Measurements from ENCODE around the gene GRID1.

Gene GRID1

DNA sequence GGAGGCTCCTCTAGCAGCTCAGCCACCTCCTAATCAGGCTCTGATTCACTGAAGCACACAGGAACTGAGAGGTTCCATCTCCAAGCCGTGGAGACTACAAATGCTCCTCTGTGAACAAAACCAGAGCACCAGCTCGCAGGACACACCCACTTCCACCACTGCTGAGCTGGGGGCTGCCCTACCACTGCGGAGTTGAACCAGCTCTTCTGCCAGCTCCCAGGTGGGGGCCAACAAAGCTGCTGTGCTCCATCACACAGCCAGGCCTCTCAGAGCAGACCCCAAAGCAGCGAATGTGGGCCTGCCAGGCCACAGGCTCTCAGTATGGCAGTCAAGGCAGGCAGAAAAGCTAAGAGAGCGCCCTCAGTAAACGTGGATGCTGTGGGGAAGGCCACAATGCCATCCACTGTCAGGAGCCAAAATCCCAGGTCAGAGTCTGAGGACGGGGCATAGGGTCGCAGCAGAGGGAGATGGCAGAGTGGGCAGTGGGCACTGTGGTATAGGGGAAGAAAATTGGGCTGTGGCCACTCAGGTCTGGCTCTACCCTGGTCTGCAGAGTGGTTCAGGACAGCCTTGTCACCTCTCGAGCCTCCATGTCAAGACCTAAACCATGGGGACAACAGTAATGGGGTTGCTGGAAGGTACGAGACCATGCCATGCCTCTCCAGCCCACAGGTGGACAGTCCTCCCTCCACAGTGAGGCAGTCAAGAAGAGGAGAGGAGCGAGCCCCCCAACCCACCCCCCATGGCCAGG is 82.1 kb downstream of the GRID1 start:
- H3K4me1 Mint-ChIP-seq = no peaks in the 10 kb centered on the region
- H3K4me3 Mint-ChIP-seq = no peak overlapping the region
- TF ChIP-seq, protein P1, sequence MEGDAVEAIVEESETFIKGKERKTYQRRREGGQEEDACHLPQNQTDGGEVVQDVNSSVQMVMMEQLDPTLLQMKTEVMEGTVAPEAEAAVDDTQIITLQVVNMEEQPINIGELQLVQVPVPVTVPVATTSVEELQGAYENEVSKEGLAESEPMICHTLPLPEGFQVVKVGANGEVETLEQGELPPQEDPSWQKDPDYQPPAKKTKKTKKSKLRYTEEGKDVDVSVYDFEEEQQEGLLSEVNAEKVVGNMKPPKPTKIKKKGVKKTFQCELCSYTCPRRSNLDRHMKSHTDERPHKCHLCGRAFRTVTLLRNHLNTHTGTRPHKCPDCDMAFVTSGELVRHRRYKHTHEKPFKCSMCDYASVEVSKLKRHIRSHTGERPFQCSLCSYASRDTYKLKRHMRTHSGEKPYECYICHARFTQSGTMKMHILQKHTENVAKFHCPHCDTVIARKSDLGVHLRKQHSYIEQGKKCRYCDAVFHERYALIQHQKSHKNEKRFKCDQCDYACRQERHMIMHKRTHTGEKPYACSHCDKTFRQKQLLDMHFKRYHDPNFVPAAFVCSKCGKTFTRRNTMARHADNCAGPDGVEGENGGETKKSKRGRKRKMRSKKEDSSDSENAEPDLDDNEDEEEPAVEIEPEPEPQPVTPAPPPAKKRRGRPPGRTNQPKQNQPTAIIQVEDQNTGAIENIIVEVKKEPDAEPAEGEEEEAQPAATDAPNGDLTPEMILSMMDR (IDR thresholded peaks at IDR 0.05) = no peak
- H3K9me3 Mint-ChIP-seq = peaks cover 13% of the 10 kb centered on the region
- no peak for DNase-seq
- H3K27me3 Mint-ChIP-seq (ENCODE audit: low read depth, poor library complexity) = peaks cover 20% of the 10 kb centered on the region
- H3K36me3 Mint-ChIP-seq (ENCODE audit: low read depth) = no peaks in the 10 kb centered on the region
- no peak overlapping the region for H3K27ac Mint-ChIP-seq

DNA sequence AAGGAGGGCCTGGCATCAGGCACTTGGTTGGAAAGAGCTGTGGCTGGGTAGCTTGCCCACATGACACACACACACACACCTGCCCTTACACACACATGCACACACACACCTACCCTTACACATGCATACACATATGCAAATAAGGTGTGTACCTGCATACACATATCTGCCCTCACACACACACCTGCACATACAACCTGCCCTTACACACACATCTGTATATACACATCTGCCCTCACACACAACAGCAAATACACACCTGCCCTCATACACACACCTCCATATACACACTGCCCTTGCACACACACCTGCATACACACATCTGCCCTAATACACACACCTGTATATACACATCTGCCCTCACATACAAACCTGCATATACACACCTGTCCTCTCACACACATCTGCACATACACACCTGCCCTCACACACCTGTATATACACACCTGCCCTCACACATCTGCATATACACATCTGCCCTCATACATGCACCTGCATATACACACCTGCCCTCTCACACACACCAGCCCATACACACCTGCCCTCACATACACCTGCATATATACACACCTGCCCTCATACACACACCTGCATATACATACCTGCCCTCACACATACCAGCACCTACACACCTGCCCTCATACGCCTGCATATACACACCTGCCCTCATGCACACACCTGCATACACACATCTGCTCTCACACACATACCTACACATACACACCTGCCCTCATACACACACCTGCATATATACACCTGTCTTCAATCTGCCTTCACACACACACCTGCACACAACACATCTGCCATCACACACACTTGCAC is 82.9 kb downstream of the GRID1 start:
- Mint-ChIP-seq H3K27me3 (ENCODE audit: low read depth, poor library complexity) (peaks cover 18% of the 10 kb centered on the region), H3K4me1 (no peaks in the 10 kb centered on the region), H3K36me3 (ENCODE audit: low read depth) (no peaks in the 10 kb centered on the region), H3K9me3 (peaks cover 20% of the 10 kb centered on the region), H3K27ac (no peak overlapping the region), H3K4me3 (no peak overlapping the region)
- TF ChIP-seq, protein P1 (IDR thresholded peaks at IDR 0.05) = no peak
- DNase-seq = no peak

- H3K27me3 Mint-ChIP-seq (ENCODE audit: low read depth, poor library complexity) = peaks cover 22% of the 10 kb centered on the region
- TF ChIP-seq, protein P1 (IDR thresholded peaks at IDR 0.05) = no peak
- no peaks in the 10 kb centered on the region for H3K36me3 Mint-ChIP-seq (ENCODE audit: low read depth)
- DNase-seq = no peak
- H3K9me3 Mint-ChIP-seq = peaks cover 28% of the 10 kb centered on the region
- no peak overlapping the region for H3K27ac Mint-ChIP-seq
- H3K4me3 Mint-ChIP-seq = no peak overlapping the region
- H3K4me1 Mint-ChIP-seq = no peaks in the 10 kb centered on the region
These were observed 83.7 kb downstream of the GRID1 start for GRCh38 chr10:86282664-86283465.

- H3K4me3 Mint-ChIP-seq = no peak overlapping the region
- peaks cover 39% of the 10 kb centered on the region for H3K9me3 Mint-ChIP-seq
- no peaks in the 10 kb centered on the region for H3K4me1 Mint-ChIP-seq
- no peak overlapping the region for H3K27ac Mint-ChIP-seq
- DNase-seq = no peak
- peaks cover 22% of the 10 kb centered on the region for H3K27me3 Mint-ChIP-seq (ENCODE audit: low read depth, poor library complexity)
- no peaks in the 10 kb centered on the region for H3K36me3 Mint-ChIP-seq (ENCODE audit: low read depth)
- TF ChIP-seq, protein P1 (IDR thresholded peaks at IDR 0.05) = no peak
These were observed 85.2 kb downstream of the GRID1 start for GRCh38 chr10:86281396-86281795.

- H3K27ac Mint-ChIP-seq = no peak overlapping the region
- H3K4me1 Mint-ChIP-seq = peaks cover 10% of the 10 kb centered on the region
- H3K27me3 Mint-ChIP-seq (ENCODE audit: low read depth, poor library complexity) = peaks cover 8% of the 10 kb centered on the region
- TF ChIP-seq, protein P1 (IDR thresholded peaks at IDR 0.05) = no peak
- no peak for DNase-seq
- H3K9me3 Mint-ChIP-seq = peaks cover 23% of the 10 kb centered on the region
- H3K4me3 Mint-ChIP-seq = no peak overlapping the region
- no peaks in the 10 kb centered on the region for H3K36me3 Mint-ChIP-seq (ENCODE audit: low read depth)
These were observed 97.3 kb downstream of the GRID1 start for GRCh38 chr10:86269332-86269731.

All from nephron progenitor cell (in vitro differentiated cells).